A549 treated with RU486 at 1 μM for 4 hours (cell line): ENCODE results near the gene FAM76B. TPM values are rescaled to one million over a fixed set of nuclear protein-coding genes. Genes with fewer than 3 reads are reported as not detected.

Experiments used
- total RNA-seq: library from RNA; stranded (reverse); fragments of 200-300 nt; extraction: Qiagen RNA extraction; gene quantifications from 5 replicates; pipeline ENCODE4 v1.2.3, GENCODE V29; 2022; ENCODE audit warnings: low read depth

The FAM76B gene
- total RNA-seq, result 6.9 to 10.8 TPM (median 8.8 TPM) in 5 replicates

GRCh38 chr11:95789506-95790122 is at the start of gene FAM76B:
FAM76B (minus strand) TSS chr11:95789782; CDS start chr11:95789478, 304 bp downstream.

GRCh38 chr11:95790123-95790932 is 746 bp upstream of the FAM76B start, which contains the start of gene CEP57:
CEP57 (plus strand) TSS chr11:95790498; CDS start chr11:95790699, 201 bp downstream.

Other genes starting within 250 kb of the FAM76B start
- 11.1 to 18.1 TPM (median 15.9 TPM) in 5 replicates for gene CEP57, start 716 bp upstream of the FAM76B start, total RNA-seq
- 15.3 to 24.2 TPM (median 19.8 TPM) in 5 replicates for gene MTMR2, start 134.3 kb upstream of the FAM76B start, total RNA-seq